Thoracic aorta (tissue), 2 donors: ENCODE measurements around the gene SARDH. TPM values are rescaled to one million over a fixed set of nuclear protein-coding genes. Genes with fewer than 3 reads are reported as not detected.

ENCODE experiments used
- ATAC-seq: fragments of 150-250 bp; one replicate; pipeline ENCODE4 v1.8.0; 2017; ENCODE audit warnings: low read depth; ENCODE audit not compliant: insufficient number of reproducible peaks, low FRiP score
- DNase-seq: peaks from one replicate; pipeline ENCODE4 v3.0.0-alpha.2; 2020; ENCODE audit warnings: low spot score
- H3K27ac ChIP-seq, 2 donors: fragments of 200-600 bp; sonication (generic); 1 replicate in 1 of 2; 2 replicates in 1 of 2; pipeline ENCODE4 v1.5.1; 2016; ENCODE audit warnings: mild to moderate bottlenecking in 2 of 2, moderate library complexity in 2 of 2
- H3K27me3 ChIP-seq: fragments of 200-600 bp; sonication (generic); replicated peaks from 2 replicates; pipeline ENCODE4 v1.6.0; 2016; ENCODE audit warnings: mild to moderate bottlenecking; ENCODE audit not compliant: insufficient read depth
- H3K36me3 ChIP-seq: fragments of 200-600 bp; sonication (generic); one replicate; pipeline ENCODE4 v1.5.1; 2016
- H3K4me1 ChIP-seq, 2 donors: fragments of 200-600 bp; sonication (generic); 1 replicate in 1 of 2; 2 replicates in 1 of 2; pipeline versions ENCODE4 v1.5.1 to v1.6.0; 2016; ENCODE audit warnings: low read depth in 2 of 2, mild to moderate bottlenecking in 1 of 2; ENCODE audit not compliant: control insufficient read depth in 1 of 2
- H3K4me3 ChIP-seq: fragments of 200-600 bp; sonication (generic); 2 replicates; pipeline ENCODE4 v1.5.1; 2016; ENCODE audit warnings: mild to moderate bottlenecking
- H3K9me3 ChIP-seq: fragments of 200-600 bp; sonication (generic); 2 replicates; pipeline ENCODE4 v1.5.1; 2016
- CTCF ChIP-seq: fragments of 200-600 bp; sonication (generic); IDR thresholded peaks from one replicate; pipeline ENCODE4 v1.5.1; 2019; ENCODE audit warnings: antibody characterized with exemption
- total RNA-seq, 2 donors: library from RNA; depleted of rRNA; stranded (reverse); fragments of >200 nt; gene quantifications; one replicate each; pipeline versions ENCODE4 v1.1.0 to v1.2.3, GENCODE V29; 2016

Gene SARDH
- total RNA-seq, 2 donors from 2014 or later: 1.8 to 4.3 TPM

DNA sequence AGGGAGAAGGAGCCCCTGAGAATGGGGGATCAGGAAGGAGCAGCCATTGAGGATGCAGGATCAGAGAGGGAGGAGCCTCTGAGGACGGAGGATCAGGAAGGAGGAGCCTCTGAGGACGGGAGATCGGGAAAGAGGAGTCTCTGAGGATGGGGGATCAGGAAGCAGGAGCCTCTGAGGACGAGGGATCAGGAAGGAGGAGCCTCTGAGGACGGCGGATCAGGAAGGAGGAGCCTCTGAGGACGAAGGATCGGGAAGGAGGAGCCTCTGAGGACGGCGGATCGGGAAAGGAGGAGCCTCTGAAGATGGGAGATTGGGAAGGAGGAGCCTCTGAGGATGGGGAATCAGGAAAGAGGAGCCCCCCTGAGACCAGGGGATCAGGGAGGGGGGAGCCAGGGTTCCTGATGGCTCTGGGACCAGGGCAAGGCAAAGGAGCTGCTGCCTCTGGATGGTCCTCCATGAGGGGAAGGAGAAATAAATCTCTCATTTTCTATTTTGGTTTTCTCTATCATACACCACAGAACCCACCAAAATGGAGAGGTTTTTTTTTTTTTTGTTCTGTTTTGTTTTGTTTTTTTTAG lies 22.6 kb upstream of the SARDH start:
- TF ChIP-seq CTCF: no peak
- no peaks in the 10 kb centered on the region for H3K9me3 ChIP-seq
- no peaks in the 10 kb centered on the region for H3K36me3 ChIP-seq
- DNase-seq (no peak), ATAC-seq (no peak)
- H3K4me1 ChIP-seq: no peaks in the 10 kb centered on the region
- no peaks in the 10 kb centered on the region for H3K27me3 ChIP-seq
- no peak overlapping the region for H3K4me3 ChIP-seq
- H3K27ac ChIP-seq: no peak overlapping the region

- DNase-seq: no peak
- no peaks in the 10 kb centered on the region for H3K9me3 ChIP-seq
- H3K27ac ChIP-seq: no peak overlapping the region
- no peak for ATAC-seq
- no peaks in the 10 kb centered on the region for H3K36me3 ChIP-seq
- no peaks in the 10 kb centered on the region for H3K4me1 ChIP-seq
- H3K27me3 ChIP-seq: no peaks in the 10 kb centered on the region
- no peak for TF ChIP-seq CTCF
- no peak overlapping the region for H3K4me3 ChIP-seq
Observed at GRCh38 chr9:133759946-133760345, 21.8 kb upstream of the SARDH start.

- Histone ChIP-seq H3K4me1 (no peaks in the 10 kb centered on the region), H3K27me3 (no peaks in the 10 kb centered on the region), H3K4me3 (peak overlapping the region; percentile 33), H3K27ac (no peak overlapping the region), H3K36me3 (no peaks in the 10 kb centered on the region), H3K9me3 (no peaks in the 10 kb centered on the region)
- no peak for TF ChIP-seq CTCF
- DNase-seq (no peak), ATAC-seq (peak; percentile 40)
Observed at GRCh38 chr9:133759146-133759900, 21.2 kb upstream of the SARDH start.

- H3K27me3 ChIP-seq: no peaks in the 10 kb centered on the region
- no peak overlapping the region for H3K27ac ChIP-seq
- no peak overlapping the region for H3K4me3 ChIP-seq
- no peak for TF ChIP-seq CTCF
- DNase-seq: no peak
- no peaks in the 10 kb centered on the region for H3K4me1 ChIP-seq
- no peaks in the 10 kb centered on the region for H3K9me3 ChIP-seq
- no peaks in the 10 kb centered on the region for H3K36me3 ChIP-seq
- ATAC-seq: no peak
Observed at GRCh38 chr9:133758228-133758627, 20.1 kb upstream of the SARDH start.

DNA sequence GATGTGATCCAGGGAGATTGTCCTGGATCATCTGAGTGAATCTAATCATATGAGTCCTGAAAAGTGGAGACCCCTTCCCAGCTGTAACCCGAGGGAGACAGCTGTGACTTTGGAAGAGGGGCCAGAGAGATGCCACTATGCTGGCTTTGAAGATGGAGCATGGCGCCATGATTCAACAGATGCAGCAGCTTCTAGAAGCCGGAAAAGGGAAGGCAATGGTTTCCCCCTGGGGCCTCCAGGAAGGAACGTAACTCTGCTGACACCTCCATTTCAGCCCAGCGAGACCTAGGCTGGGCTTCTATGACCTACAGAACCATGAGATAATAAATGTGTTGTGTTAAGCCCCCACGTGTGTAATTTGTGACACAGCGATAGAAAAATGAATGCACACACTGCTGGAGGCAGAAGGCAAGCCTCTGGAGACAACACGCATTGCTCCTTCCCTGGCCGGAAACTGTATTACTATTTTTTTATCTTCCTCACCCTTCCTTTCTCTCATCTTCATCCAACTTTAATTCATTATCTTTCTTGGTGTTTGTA lies 16.6 kb upstream of the SARDH start:
- no peaks in the 10 kb centered on the region for H3K27me3 ChIP-seq
- TF ChIP-seq CTCF: no peak
- no peak overlapping the region for H3K4me3 ChIP-seq
- no peak overlapping the region for H3K27ac ChIP-seq
- DNase-seq (no peak), ATAC-seq (no peak)
- no peaks in the 10 kb centered on the region for H3K4me1 ChIP-seq
- H3K36me3 ChIP-seq: no peaks in the 10 kb centered on the region
- no peaks in the 10 kb centered on the region for H3K9me3 ChIP-seq
